Mucosa of descending colon (tissue), 3 donors: ENCODE data around the gene ANKRD22. TPM values are rescaled to one million over a fixed set of nuclear protein-coding genes. Genes with fewer than 3 reads are reported as not detected.

Experiments used
- ATAC-seq: fragments of 200-7000 bp; cut with Tn5 transposase; one replicate; pipeline ENCODE4 v1.9.1; 2020; ENCODE audit warnings: mild to moderate bottlenecking, moderate library complexity
- DNase-seq, 3 donors: peaks; one replicate each; pipeline ENCODE4 v3.0.0-alpha.2; 2020
- H3K36me3 ChIP-seq: fragments of 200-600 bp; one replicate; pipeline ENCODE4 v1.8.0; 2021; ENCODE audit warnings: low read depth, mild to moderate bottlenecking
- H3K4me1 ChIP-seq: fragments of 200-600 bp; one replicate; pipeline ENCODE4 v1.8.0; 2021; ENCODE audit warnings: low read depth, mild to moderate bottlenecking
- H3K4me3 ChIP-seq: fragments of 200-600 bp; one replicate; pipeline ENCODE4 v1.8.0; 2021; ENCODE audit warnings: mild to moderate bottlenecking
- H3K9me3 ChIP-seq: fragments of 200-600 bp; one replicate; pipeline ENCODE4 v1.8.0; 2021; ENCODE audit warnings: mild to moderate bottlenecking
- CTCF ChIP-seq: fragments of 200-600 bp; IDR thresholded peaks from one replicate; pipeline ENCODE4 v1.8.0; 2022; ENCODE audit warnings: antibody characterized with exemption, mild to moderate bottlenecking
- intact Hi-C, 2 donors: fragments of 100-400 bp; cut with DNase I in 1 of 2; cut with micrococcal nuclease in 1 of 2; formaldehyde crosslinking; loops; one replicate each; pipeline versions ENCODE4 v1.11.0 to v1.11.1; 2022; cut with DNase I, micrococcal nuclease
- total RNA-seq, 3 donors: library from RNA; stranded (reverse); fragmentation: NEBNext Ultra II Directional in 2 of 3; extraction: Animal tissue kit (Norgen Biotek cat#: 25700) in 2 of 3; gene quantifications; one replicate each; pipeline versions ENCODE4 v1.2.1 to v1.2.4, GENCODE V29; 2021 to 2023
- donor health status: DM: no; HTN: no; CAD: no; lungs with moderate emphysema.
- donor health status: DM: no; HTN: no; CAD: no.
- donor health status: DM: no; HTN: yes; CAD: no.

ANKRD22 gene
- total RNA-seq, 3 donors from 2014 or later, result 9.0 to 30.6 (median 18.9) TPM

GRCh38 chr10:88783724-88784123 is 67.9 kb downstream of the ANKRD22 start:
- Histone ChIP-seq H3K9me3 (no peaks in the 10 kb centered on the region), H3K36me3 (no peaks in the 10 kb centered on the region), H3K4me1 (no peaks in the 10 kb centered on the region), H3K4me3 (no peak overlapping the region)
- DNase-seq, result no peak
- TF ChIP-seq CTCF, result no peak
- intact Hi-C loops, result no loop called here
- ATAC-seq, result no peak

- H3K9me3 ChIP-seq, result no peaks in the 10 kb centered on the region
- no peak overlapping the region for H3K4me3 ChIP-seq
- no peaks in the 10 kb centered on the region for H3K36me3 ChIP-seq
- intact Hi-C loops, result no loop called here
- no peak for TF ChIP-seq CTCF
- DNase-seq (no peak), ATAC-seq (no peak)
- no peaks in the 10 kb centered on the region for H3K4me1 ChIP-seq
Measured at GRCh38 chr10:88782222-88782621, 69.4 kb downstream of the ANKRD22 start.

- H3K36me3 ChIP-seq, result no peaks in the 10 kb centered on the region
- DNase-seq (no peak), ATAC-seq (no peak)
- H3K4me1 ChIP-seq, result no peaks in the 10 kb centered on the region
- no peak overlapping the region for H3K4me3 ChIP-seq
- intact Hi-C loops, result no loop called here
- TF ChIP-seq CTCF, result no peak
- H3K9me3 ChIP-seq, result no peaks in the 10 kb centered on the region
Measured at GRCh38 chr10:88781206-88781605, 70.4 kb downstream of the ANKRD22 start.

Other genes starting within 250 kb of the ANKRD22 start
- not detected for gene LIPF, start 187.4 kb downstream of the ANKRD22 start, total RNA-seq
- gene LIPK, start 145.6 kb downstream of the ANKRD22 start, total RNA-seq, result not detected
- gene LIPN, start 91.8 kb downstream of the ANKRD22 start, total RNA-seq, result not detected
- gene LIPM, start 49.1 kb downstream of the ANKRD22 start, total RNA-seq, result not detected
- 10 to 100 TPM; 19.2 to 44.2 (median 20.0) TPM for gene STAMBPL1, start 28.4 kb upstream of the ANKRD22 start, total RNA-seq
- 100 to 1,000 TPM in 2 of 3 donors, 10 to 100 TPM in 1; 80.6 to 920 (median 253) TPM for gene ACTA2, start 100.9 kb upstream of the ANKRD22 start, total RNA-seq
- 10 to 100 TPM; 31.8 to 51.0 (median 50.8) TPM for gene FAS, start 139.0 kb upstream of the ANKRD22 start, total RNA-seq